ENCODE data around the gene UCN.
"Not testable (repeated sequence)": the region's sequence is repeated elsewhere in the genome, so short reads cannot be mapped to it uniquely, and the experiment has no call there.

The UCN gene

DNA sequence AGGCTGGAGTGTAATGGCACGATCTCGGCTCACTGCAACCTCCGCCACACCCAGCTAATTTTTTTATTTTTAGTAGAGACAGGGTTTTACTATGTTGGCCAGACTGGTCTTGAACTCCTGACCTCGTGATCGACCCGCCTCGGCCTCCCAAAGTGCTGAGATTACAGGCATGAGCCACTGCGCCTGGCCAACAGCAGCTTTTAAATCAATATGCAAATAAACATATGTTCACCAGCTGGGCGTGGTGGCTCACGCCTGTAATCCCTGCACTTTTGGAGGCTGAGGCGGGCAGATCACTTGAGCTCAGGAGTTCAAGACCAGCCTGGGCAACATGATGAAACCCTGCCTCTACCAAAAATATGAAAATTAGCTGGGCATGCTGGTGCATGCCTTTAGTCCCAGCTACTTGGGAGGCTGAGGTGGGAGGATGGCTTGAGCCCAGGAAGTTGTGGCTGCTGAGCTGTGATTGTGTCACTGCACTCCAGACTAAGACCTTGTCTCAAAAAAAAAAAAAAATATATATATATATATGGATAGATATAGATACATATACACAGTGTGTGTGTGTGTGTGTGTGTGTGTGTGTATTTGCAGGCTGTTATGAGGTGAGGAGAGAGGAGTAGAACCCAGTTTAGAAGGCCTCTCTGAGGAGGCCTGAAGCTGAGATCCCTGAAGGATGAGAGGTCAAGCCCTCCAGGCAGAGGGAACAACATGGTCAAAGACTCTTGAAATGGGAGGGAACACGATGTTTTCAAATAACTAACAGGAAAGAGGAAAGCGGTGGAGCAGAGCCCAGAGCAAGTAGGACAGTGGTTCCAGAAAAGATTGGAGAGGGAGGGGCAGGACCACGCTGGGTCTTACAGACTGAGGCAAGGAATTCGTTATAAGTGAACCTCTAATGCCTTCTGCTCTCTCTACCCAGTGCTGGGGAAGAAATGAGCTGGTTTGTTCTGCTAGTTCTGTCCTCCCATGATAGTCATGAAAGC is 35.4 kb downstream of the UCN start:
- peaks cover 4 to 22% of the 10 kb centered on the region in 2 donors for H3K27me3 ChIP-seq (ENCODE audit: control insufficient read depth in 1 of 2, insufficient read depth in 2 of 2, low read length in 2 of 2)
- not testable (repeated sequence) for H3K36me3 ChIP-seq (ENCODE audit: control insufficient read depth in 1 of 2, insufficient read depth in 2 of 2, low read length in 2 of 2); H3K4me3 ChIP-seq (ENCODE audit: low read depth in 1 of 2, low read length in 2 of 2); H3K4me1 ChIP-seq (ENCODE audit: control insufficient read depth in 1 of 2, insufficient read depth in 2 of 2, low read length in 2 of 2); H3K9ac ChIP-seq (ENCODE audit: low read depth in 1 of 2, low read length in 2 of 2); H3K27ac ChIP-seq (ENCODE audit: low read depth, low read length); H3K9me3 ChIP-seq (ENCODE audit: control insufficient read depth in 1 of 2, low read length in 2 of 2)

DNA sequence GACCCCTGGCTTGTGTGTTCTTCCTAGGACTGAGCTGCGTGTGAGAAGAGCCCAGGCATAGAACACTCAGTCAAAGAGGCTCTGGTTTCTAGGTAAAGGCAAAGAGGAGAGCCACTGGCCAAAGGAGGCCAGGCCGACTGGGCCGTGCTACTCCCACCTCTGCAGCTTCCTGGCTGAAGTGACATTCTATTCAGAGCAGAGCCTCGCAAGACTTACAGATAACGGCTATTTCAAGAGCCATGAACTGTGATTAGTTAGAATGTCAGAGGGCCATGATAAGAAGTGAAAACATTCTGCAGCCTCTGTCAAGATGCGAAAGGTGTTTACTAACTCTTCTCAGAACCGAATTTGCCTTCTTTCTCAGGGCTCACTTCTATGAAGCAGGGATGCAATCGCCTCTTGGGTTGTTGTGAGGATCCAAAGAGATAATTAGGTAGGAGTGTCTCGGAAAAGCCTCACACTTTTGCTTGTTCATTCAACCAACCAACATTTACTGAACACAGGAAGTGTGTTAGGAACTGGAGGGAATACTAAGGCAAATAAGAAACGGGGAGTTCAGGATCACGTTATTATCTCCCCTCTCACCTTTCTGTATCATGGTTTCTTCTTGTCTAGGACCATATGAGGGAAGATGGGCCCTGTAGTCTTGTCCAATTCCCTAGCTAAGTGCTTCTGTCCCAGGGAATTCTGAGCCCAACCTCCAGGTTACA is 36.5 kb downstream of the UCN start:
- H3K9ac ChIP-seq (ENCODE audit: low read depth in 1 of 2, low read length in 2 of 2), result no peak overlapping the region
- peaks cover 4 to 30% of the 10 kb centered on the region in 2 donors for H3K27me3 ChIP-seq (ENCODE audit: control insufficient read depth in 1 of 2, insufficient read depth in 2 of 2, low read length in 2 of 2)
- no peaks in the 10 kb centered on the region for H3K4me1 ChIP-seq (ENCODE audit: control insufficient read depth in 1 of 2, insufficient read depth in 2 of 2, low read length in 2 of 2)
- no peaks in the 10 kb centered on the region for H3K36me3 ChIP-seq (ENCODE audit: control insufficient read depth in 1 of 2, insufficient read depth in 2 of 2, low read length in 2 of 2)
- no peak overlapping the region for H3K27ac ChIP-seq (ENCODE audit: low read depth, low read length)
- no peaks in the 10 kb centered on the region for H3K9me3 ChIP-seq (ENCODE audit: control insufficient read depth in 1 of 2, low read length in 2 of 2)
- H3K4me3 ChIP-seq (ENCODE audit: low read depth in 1 of 2, low read length in 2 of 2), result no peak overlapping the region

DNA sequence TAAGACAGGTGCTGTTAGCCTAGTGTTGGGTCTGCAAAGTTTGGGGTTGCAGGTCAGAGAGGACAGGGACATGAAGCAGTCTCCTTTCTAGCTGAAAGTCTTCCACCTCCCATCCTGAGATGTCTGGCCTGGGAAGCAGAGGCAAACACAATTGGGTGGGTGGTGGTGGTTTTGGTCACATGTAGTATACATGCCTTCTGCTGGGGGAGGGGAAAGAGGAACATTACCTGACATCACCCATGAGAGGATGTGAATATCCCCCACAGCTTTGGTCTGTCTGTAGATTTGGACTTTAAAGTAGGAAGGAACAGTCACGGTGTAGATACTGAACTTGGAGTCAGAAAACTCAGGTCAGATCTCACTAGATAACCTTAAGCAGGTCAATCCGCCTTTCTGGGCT is 37.6 kb downstream of the UCN start:
- no peak overlapping the region for H3K4me3 ChIP-seq (ENCODE audit: low read depth in 1 of 2, low read length in 2 of 2)
- no peaks in the 10 kb centered on the region for H3K4me1 ChIP-seq (ENCODE audit: control insufficient read depth in 1 of 2, insufficient read depth in 2 of 2, low read length in 2 of 2)
- H3K9me3 ChIP-seq (ENCODE audit: control insufficient read depth in 1 of 2, low read length in 2 of 2), result no peaks in the 10 kb centered on the region
- H3K27ac ChIP-seq (ENCODE audit: low read depth, low read length), result no peak overlapping the region
- no peaks in the 10 kb centered on the region for H3K36me3 ChIP-seq (ENCODE audit: control insufficient read depth in 1 of 2, insufficient read depth in 2 of 2, low read length in 2 of 2)
- H3K9ac ChIP-seq (ENCODE audit: low read depth in 1 of 2, low read length in 2 of 2), result no peak overlapping the region
- peaks cover 6 to 37% of the 10 kb centered on the region in 2 donors for H3K27me3 ChIP-seq (ENCODE audit: control insufficient read depth in 1 of 2, insufficient read depth in 2 of 2, low read length in 2 of 2)

DNA sequence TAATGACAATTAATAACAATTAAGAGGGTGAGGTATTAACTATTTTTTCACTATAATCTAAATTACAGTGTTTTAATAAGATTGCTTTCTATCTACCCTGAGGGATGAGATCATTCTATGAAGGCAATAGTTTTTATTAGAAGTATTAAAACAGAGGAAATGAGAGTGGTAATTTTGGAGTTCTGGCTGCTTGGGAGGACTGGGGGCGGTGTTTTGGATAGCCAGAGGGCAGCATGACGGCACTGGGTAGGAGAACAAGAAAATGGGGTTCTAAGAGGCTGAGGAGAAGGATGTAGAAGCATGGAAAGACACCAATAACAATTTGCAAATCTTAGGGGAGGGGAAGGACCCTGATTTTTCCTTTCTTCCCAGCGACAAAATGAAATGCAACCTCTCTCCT is 38.1 kb downstream of the UCN start:
- Histone ChIP-seq H3K27me3 (ENCODE audit: control insufficient read depth in 1 of 2, insufficient read depth in 2 of 2, low read length in 2 of 2) (peaks cover 11 to 42% of the 10 kb centered on the region in 2 donors), H3K36me3 (ENCODE audit: control insufficient read depth in 1 of 2, insufficient read depth in 2 of 2, low read length in 2 of 2) (no peaks in the 10 kb centered on the region)

DNA sequence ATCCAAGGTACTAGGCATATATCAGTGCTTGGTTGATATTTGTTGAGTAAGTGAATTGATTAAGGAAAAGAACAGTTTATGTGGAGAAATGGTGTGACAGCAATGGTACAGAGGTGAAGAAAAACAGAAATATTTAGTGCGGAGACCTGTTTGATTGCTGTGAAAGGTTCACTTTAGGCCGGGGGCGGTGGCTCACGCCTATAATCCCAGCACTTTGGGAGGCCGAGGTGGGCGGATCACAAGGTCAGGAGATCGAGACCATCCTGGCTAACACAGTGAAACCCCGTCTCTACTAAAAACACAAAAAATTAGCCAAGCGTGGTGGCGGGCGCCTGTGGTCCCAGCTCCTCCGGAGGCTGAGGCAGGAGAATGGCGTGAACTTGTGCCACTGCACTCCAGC is 39.9 kb downstream of the UCN start:
- not testable (repeated sequence) for H3K9me3 ChIP-seq (ENCODE audit: control insufficient read depth in 1 of 2, low read length in 2 of 2); H3K9ac ChIP-seq (ENCODE audit: low read depth in 1 of 2, low read length in 2 of 2); H3K27ac ChIP-seq (ENCODE audit: low read depth, low read length); H3K4me3 ChIP-seq (ENCODE audit: low read depth in 1 of 2, low read length in 2 of 2); H3K36me3 ChIP-seq (ENCODE audit: control insufficient read depth in 1 of 2, insufficient read depth in 2 of 2, low read length in 2 of 2)
- Histone ChIP-seq H3K27me3 (ENCODE audit: control insufficient read depth in 1 of 2, insufficient read depth in 2 of 2, low read length in 2 of 2) (peaks cover 27 to 60% of the 10 kb centered on the region in 2 donors), H3K4me1 (ENCODE audit: control insufficient read depth in 1 of 2, insufficient read depth in 2 of 2, low read length in 2 of 2) (peaks cover 14 to 15% of the 10 kb centered on the region in 2 donors)

More for the DNA sequence above, 38.1 kb downstream of the UCN start:
- Histone ChIP-seq H3K4me3 (ENCODE audit: low read depth in 1 of 2, low read length in 2 of 2) (no peak overlapping the region), H3K9ac (ENCODE audit: low read depth in 1 of 2, low read length in 2 of 2) (no peak overlapping the region), H3K4me1 (ENCODE audit: control insufficient read depth in 1 of 2, insufficient read depth in 2 of 2, low read length in 2 of 2) (peaks cover 0 to 2% of the 10 kb centered on the region in 2 donors), H3K9me3 (ENCODE audit: control insufficient read depth in 1 of 2, low read length in 2 of 2) (no peaks in the 10 kb centered on the region), H3K27ac (ENCODE audit: low read depth, low read length) (no peak overlapping the region)

DNA sequence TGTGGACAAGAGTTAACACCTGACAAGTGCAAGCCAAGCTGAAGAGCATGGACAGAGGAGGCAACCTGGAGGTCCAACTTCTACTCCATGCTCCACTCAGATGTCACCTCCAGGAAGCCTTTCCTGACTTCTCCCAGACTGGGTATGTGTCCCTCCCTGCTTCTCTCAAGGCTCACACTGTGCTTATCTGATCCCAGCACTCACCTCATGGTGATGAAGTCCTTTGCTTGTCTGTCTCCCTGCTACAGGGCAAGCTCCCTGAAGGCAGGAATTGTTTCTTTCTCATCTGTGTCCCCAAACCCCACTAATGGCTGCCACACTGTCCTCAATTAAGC is 42.7 kb downstream of the UCN start:
- H3K36me3 ChIP-seq (ENCODE audit: control insufficient read depth in 1 of 2, insufficient read depth in 2 of 2, low read length in 2 of 2), result no peaks in the 10 kb centered on the region
- H3K4me3 ChIP-seq (ENCODE audit: low read depth in 1 of 2, low read length in 2 of 2), result no peak overlapping the region
- peaks cover 14 to 25% of the 10 kb centered on the region in 2 donors for H3K4me1 ChIP-seq (ENCODE audit: control insufficient read depth in 1 of 2, insufficient read depth in 2 of 2, low read length in 2 of 2)
- no peak overlapping the region for H3K27ac ChIP-seq (ENCODE audit: low read depth, low read length)
- H3K27me3 ChIP-seq (ENCODE audit: control insufficient read depth in 1 of 2, insufficient read depth in 2 of 2, low read length in 2 of 2), result peaks cover 50 to 70% of the 10 kb centered on the region in 2 donors
- no peak overlapping the region for H3K9ac ChIP-seq (ENCODE audit: low read depth in 1 of 2, low read length in 2 of 2)
- H3K9me3 ChIP-seq (ENCODE audit: control insufficient read depth in 1 of 2, low read length in 2 of 2), result no peaks in the 10 kb centered on the region

DNA sequence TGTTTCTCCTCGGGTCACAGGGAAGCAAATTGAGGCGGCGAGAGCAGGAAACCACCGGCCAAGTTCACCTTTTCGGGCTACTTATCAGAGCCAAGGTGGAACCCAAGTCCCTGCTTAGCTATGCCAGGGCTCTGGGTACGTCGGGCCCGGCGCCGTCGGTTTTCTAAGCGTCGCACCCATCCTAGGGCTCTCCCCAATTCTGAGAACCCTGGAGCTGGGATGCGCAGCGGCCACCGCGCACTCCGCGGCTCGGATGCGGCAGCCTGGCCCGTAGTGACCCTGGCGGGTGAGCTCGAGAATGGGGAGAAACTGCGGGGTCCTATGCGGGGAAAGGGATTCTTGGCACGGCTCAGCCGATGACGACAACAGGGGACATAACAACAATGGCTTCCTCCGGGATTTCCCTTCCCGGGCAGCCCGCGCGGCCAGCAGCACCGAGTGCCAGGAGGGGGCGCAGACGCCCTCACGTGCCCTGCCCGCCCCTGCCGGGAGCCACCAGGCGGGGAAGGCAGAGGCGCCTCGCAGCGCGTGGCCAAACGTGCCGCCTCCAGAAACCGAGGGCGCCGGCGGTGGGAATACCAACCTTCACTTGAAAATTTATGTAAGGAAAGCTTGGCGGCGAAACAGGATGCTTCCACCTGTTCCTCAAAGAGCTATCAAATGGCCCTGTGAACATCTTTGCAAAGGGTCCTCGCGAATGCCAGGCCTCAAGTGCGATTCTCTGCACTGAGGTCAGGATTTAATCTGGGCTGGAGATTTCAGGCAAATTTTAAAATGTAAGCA is 43.3 kb downstream of the UCN start:
- H3K36me3 ChIP-seq (ENCODE audit: control insufficient read depth in 1 of 2, insufficient read depth in 2 of 2, low read length in 2 of 2), result no peaks in the 10 kb centered on the region
- no peak overlapping the region for H3K27ac ChIP-seq (ENCODE audit: low read depth, low read length)
- H3K4me1 ChIP-seq (ENCODE audit: control insufficient read depth in 1 of 2, insufficient read depth in 2 of 2, low read length in 2 of 2), result peaks cover 14 to 25% of the 10 kb centered on the region in 2 donors
- peak overlapping the region; percentile 43 to 57 for H3K4me3 ChIP-seq (ENCODE audit: low read depth in 1 of 2, low read length in 2 of 2)
- no peak overlapping the region for H3K9ac ChIP-seq (ENCODE audit: low read depth in 1 of 2, low read length in 2 of 2)
- H3K27me3 ChIP-seq (ENCODE audit: control insufficient read depth in 1 of 2, insufficient read depth in 2 of 2, low read length in 2 of 2), result peaks cover 56 to 71% of the 10 kb centered on the region in 2 donors
- no peaks in the 10 kb centered on the region for H3K9me3 ChIP-seq (ENCODE audit: control insufficient read depth in 1 of 2, low read length in 2 of 2)

DNA sequence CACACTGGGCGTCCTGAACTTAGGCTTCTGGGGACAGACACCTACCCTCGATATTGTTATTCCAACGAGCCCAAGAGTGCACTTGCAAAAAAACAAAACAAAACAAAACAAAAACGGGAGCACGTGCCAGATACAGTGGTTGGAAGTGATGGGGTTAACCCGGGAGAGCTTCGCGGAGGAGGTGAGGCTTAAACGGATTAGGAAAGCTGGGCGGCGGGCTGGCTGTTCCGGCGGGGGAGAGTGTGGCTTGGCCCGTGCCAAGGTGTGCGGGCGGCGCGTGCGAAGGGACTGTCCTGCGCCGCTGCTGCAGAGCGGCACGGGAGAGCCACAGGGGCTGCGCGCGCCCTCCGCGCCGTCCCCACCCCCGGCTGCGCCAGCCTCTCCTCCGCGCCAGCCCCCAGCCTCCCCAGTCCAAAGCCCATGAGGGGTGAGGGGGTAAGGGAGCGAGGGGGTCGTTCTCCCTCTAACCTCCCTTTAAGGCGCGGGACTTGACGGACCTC is 43.9 kb downstream of the UCN start:
- peaks cover 60 to 76% of the 10 kb centered on the region in 2 donors for H3K27me3 ChIP-seq (ENCODE audit: control insufficient read depth in 1 of 2, insufficient read depth in 2 of 2, low read length in 2 of 2)
- peaks cover 14 to 25% of the 10 kb centered on the region in 2 donors for H3K4me1 ChIP-seq (ENCODE audit: control insufficient read depth in 1 of 2, insufficient read depth in 2 of 2, low read length in 2 of 2)
- no peak overlapping the region for H3K27ac ChIP-seq (ENCODE audit: low read depth, low read length)
- no peaks in the 10 kb centered on the region for H3K9me3 ChIP-seq (ENCODE audit: control insufficient read depth in 1 of 2, low read length in 2 of 2)
- no peaks in the 10 kb centered on the region for H3K36me3 ChIP-seq (ENCODE audit: control insufficient read depth in 1 of 2, insufficient read depth in 2 of 2, low read length in 2 of 2)
- H3K9ac ChIP-seq (ENCODE audit: low read depth in 1 of 2, low read length in 2 of 2), result no peak overlapping the region
- H3K4me3 ChIP-seq (ENCODE audit: low read depth in 1 of 2, low read length in 2 of 2), result peak overlapping the region; percentile 43 to 57

DNA sequence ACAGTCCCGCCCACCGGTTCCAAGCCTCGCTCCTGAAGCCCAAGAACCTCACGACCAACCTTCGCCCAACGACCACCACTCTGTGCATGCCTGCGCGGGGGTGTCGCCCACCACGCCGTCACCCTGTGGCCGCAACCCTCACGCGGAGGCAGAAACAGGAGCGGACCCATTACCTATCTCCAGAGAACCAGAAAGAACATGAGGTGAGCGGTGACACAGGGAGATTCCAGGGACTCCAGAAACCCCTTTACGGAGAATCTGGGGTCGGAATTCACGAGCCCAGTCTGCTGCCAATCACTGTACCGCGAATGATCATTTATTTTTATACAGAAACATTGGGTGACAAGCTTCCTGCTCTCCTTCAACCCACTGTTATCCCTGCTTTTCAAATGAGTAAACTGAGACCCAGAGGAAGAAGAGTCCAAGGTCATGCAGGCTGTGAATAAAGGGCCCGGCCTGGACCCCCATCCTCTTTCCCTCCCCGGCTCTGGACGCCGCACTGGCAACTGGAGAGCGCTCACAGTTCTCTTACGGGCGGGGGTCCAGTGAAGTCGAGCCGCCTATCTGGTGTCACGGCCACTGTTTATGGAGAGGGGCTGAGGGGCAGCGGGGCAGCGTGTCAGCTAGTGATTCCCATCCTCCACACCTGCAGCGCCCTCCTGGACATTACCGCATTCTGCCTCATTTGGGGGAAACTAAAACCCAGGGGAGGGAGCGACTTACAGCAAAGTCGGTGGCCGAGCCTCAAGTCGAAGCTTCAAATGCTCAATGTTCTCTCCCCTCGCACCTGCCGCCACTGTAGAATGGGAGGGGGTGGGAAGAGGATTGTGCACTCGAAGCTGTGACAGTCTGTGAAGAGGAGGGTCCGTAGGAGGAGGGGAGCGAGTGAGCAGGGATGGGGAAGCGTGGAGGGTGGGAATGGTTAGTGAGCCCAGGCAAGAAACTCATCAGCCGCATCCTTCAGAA is 44.7 kb downstream of the UCN start:
- peaks cover 65 to 76% of the 10 kb centered on the region in 2 donors for H3K27me3 ChIP-seq (ENCODE audit: control insufficient read depth in 1 of 2, insufficient read depth in 2 of 2, low read length in 2 of 2)
- no peak overlapping the region for H3K9ac ChIP-seq (ENCODE audit: low read depth in 1 of 2, low read length in 2 of 2)
- H3K27ac ChIP-seq (ENCODE audit: low read depth, low read length), result no peak overlapping the region

More for the DNA sequence above, 44.7 kb downstream of the UCN start:
- H3K36me3 ChIP-seq (ENCODE audit: control insufficient read depth in 1 of 2, insufficient read depth in 2 of 2, low read length in 2 of 2), result no peaks in the 10 kb centered on the region
- H3K4me1 ChIP-seq (ENCODE audit: control insufficient read depth in 1 of 2, insufficient read depth in 2 of 2, low read length in 2 of 2), result peaks cover 14 to 25% of the 10 kb centered on the region in 2 donors
- H3K4me3 ChIP-seq (ENCODE audit: low read depth in 1 of 2, low read length in 2 of 2), result peak overlapping the region; percentile 57 to 65
- no peaks in the 10 kb centered on the region for H3K9me3 ChIP-seq (ENCODE audit: control insufficient read depth in 1 of 2, low read length in 2 of 2)
